Breast epithelium (tissue), 4 donors: ENCODE measurements around the gene YAP1. TPM values are rescaled to one million over a fixed set of nuclear protein-coding genes. Genes with fewer than 3 reads are reported as not detected.
A peak's percentile ranks its signal among the peaks of the same experiment; 100 is the strongest.

Experiments
- DNase-seq, 2 donors: peaks; one replicate each; pipeline ENCODE4 v3.0.0-alpha.2; 2019; ENCODE audit warnings: low spot score in 2 of 2
- H3K27ac ChIP-seq, 2 donors: fragments of 200-600 bp; sonication (generic) in 1 of 2; one replicate each; pipeline ENCODE4 v1.5.1; 2016 to 2019; ENCODE audit warnings: mild to moderate bottlenecking in 1 of 2
- H3K27me3 ChIP-seq, 2 donors: fragments of 200-600 bp; sonication (generic) in 1 of 2; one replicate each; pipeline versions ENCODE4 v1.5.1 to v1.6.0; 2017 to 2019; ENCODE audit warnings: control low read depth in 1 of 2, mild to moderate bottlenecking in 1 of 2
- H3K36me3 ChIP-seq: fragments of 200-600 bp; one replicate; pipeline ENCODE4 v1.5.1; 2019
- H3K4me1 ChIP-seq, 2 donors: fragments of 200-600 bp; sonication (generic); one replicate each; pipeline ENCODE4 v1.5.1; 2016 to 2019; ENCODE audit warnings: control low read depth in 1 of 2
- H3K4me3 ChIP-seq, 3 donors: fragments of 200-600 bp; sonication (generic); 1 replicate in 2 of 3; 2 replicates in 1 of 3; pipeline ENCODE4 v1.5.1; 2016 to 2019; ENCODE audit warnings: mild to moderate bottlenecking in 3 of 3, moderate library complexity in 2 of 3
- H3K9me3 ChIP-seq, 2 donors: fragments of 200-600 bp; sonication (generic) in 1 of 2; one replicate each; pipeline ENCODE4 v1.5.1; 2016 to 2019; ENCODE audit warnings: control low read depth in 1 of 2
- CTCF ChIP-seq, 3 donors: fragments of 450-650 bp; IDR thresholded peaks; one replicate each; pipeline ENCODE4 v1.5.1; 2016 to 2017; ENCODE audit warnings: antibody characterized with exemption in 3 of 3, mild to moderate bottlenecking in 3 of 3, moderate library complexity in 3 of 3
- POLR2A ChIP-seq: fragments of 450-650 bp; IDR thresholded peaks from one replicate; pipeline ENCODE4 v1.6.1; 2016; ENCODE audit warnings: antibody characterized with exemption, mild to moderate bottlenecking, moderate library complexity
- POLR2AphosphoS5 ChIP-seq, 3 donors: sonication (generic); formaldehyde crosslinking; IDR thresholded peaks; one replicate each; pipeline ENCODE4 v1.6.1; 2017; ENCODE audit warnings: antibody characterized with exemption in 3 of 3
- intact Hi-C: fragments of 100-400 bp; cut with DNase I; formaldehyde crosslinking; loops from one replicate; pipeline ENCODE4 v1.15.1; 2023; ENCODE audit warnings: low total_unique reads
- total RNA-seq, 3 donors: library from RNA; depleted of rRNA; stranded (reverse); fragments of >200 nt; gene quantifications; one replicate each; pipeline ENCODE4 v1.1.0, GENCODE V29; 2016

Gene YAP1
- total RNA-seq, 3 donors from 2014 or later = 179 to 215 (median 184) TPM

GRCh38 chr11:102157219-102157618, 47.0 kb downstream of the YAP1 start:
- no peaks in the 10 kb centered on the region for H3K36me3 ChIP-seq
- peak overlapping the region in 1 of 2 donors; percentile 19 for H3K27ac ChIP-seq
- peaks cover 0 to 14% of the 10 kb centered on the region in 2 donors for H3K4me1 ChIP-seq
- H3K9me3 ChIP-seq = no peaks in the 10 kb centered on the region
- DNase-seq = peak in 1 of 2 donors; percentile 40
- no peak overlapping the region for H3K4me3 ChIP-seq
- intact Hi-C loops = no loop called here
- no peak for TF ChIP-seq POLR2AphosphoS5 (IDR thresholded peaks at IDR 0.05)
- no peak for TF ChIP-seq POLR2A
- TF ChIP-seq CTCF (IDR thresholded peaks at IDR 0.05) = no peak
- H3K27me3 ChIP-seq = no peaks in the 10 kb centered on the region

GRCh38 chr11:102158164-102158735, 48.0 kb downstream of the YAP1 start:
- Histone ChIP-seq H3K27ac (no peak overlapping the region), H3K27me3 (no peaks in the 10 kb centered on the region), H3K4me3 (no peak overlapping the region), H3K36me3 (no peaks in the 10 kb centered on the region), H3K9me3 (no peaks in the 10 kb centered on the region), H3K4me1 (peaks cover 0 to 14% of the 10 kb centered on the region in 2 donors)
- intact Hi-C loops = no loop called here
- TF ChIP-seq CTCF (IDR thresholded peaks at IDR 0.05) (no peak), POLR2A (no peak), POLR2AphosphoS5 (IDR thresholded peaks at IDR 0.05) (no peak)
- no peak for DNase-seq

GRCh38 chr11:102163368-102163767, 53.1 kb downstream of the YAP1 start:
- TF ChIP-seq POLR2AphosphoS5 (IDR thresholded peaks at IDR 0.05) (no peak), CTCF (IDR thresholded peaks at IDR 0.05) (no peak), POLR2A (no peak)
- Histone ChIP-seq H3K27ac (no peak overlapping the region), H3K9me3 (no peaks in the 10 kb centered on the region), H3K27me3 (no peaks in the 10 kb centered on the region), H3K4me3 (no peak overlapping the region), H3K4me1 (peaks cover 0 to 6% of the 10 kb centered on the region in 2 donors), H3K36me3 (no peaks in the 10 kb centered on the region)
- intact Hi-C loops = no loop called here
- DNase-seq = no peak

GRCh38 chr11:102166175-102167064, 56.2 kb downstream of the YAP1 start:
- no peaks in the 10 kb centered on the region for H3K27me3 ChIP-seq
- no peaks in the 10 kb centered on the region for H3K36me3 ChIP-seq
- no peak for TF ChIP-seq POLR2AphosphoS5 (IDR thresholded peaks at IDR 0.05)
- no peaks in the 10 kb centered on the region for H3K9me3 ChIP-seq
- peaks cover 0 to 6% of the 10 kb centered on the region in 2 donors for H3K4me1 ChIP-seq
- intact Hi-C loops = no loop called here
- H3K27ac ChIP-seq = no peak overlapping the region
- DNase-seq = no peak
- no peak overlapping the region for H3K4me3 ChIP-seq

- peak overlapping the region in 1 of 2 donors; percentile 6 for H3K27ac ChIP-seq
- H3K36me3 ChIP-seq = no peaks in the 10 kb centered on the region
- H3K27me3 ChIP-seq = no peaks in the 10 kb centered on the region
- intact Hi-C loops = no loop called here
- peaks cover 0 to 6% of the 10 kb centered on the region in 2 donors for H3K4me1 ChIP-seq
- no peaks in the 10 kb centered on the region for H3K9me3 ChIP-seq
- DNase-seq = no peak
- H3K4me3 ChIP-seq = no peak overlapping the region
- TF ChIP-seq POLR2A (no peak), POLR2AphosphoS5 (IDR thresholded peaks at IDR 0.05) (no peak), CTCF (IDR thresholded peaks at IDR 0.05) (no peak)
Observed at GRCh38 chr11:102168481-102168880, 58.2 kb downstream of the YAP1 start.
